K562 (cell line): Measurements from ENCODE around the gene SLC16A2.

ENCODE experiments used
- HDAC8 ChIP-seq: fragments of 450-650 bp; IDR thresholded peaks from 2 replicates; pipeline ENCODE4 v1.6.1; 2016; ENCODE audit warnings: mild to moderate bottlenecking, missing genetic modification characterization, moderate library complexity, missing compliant biosample characterization
- NBN ChIP-seq: fragments of 450-650 bp; IDR thresholded peaks from 2 replicates; pipeline ENCODE4 v1.6.1; 2016; ENCODE audit warnings: low read depth, mild to moderate bottlenecking
- POLR2AphosphoS2 ChIP-seq: IDR thresholded peaks from 2 replicates; pipeline ENCODE4 v1.6.1; 2012; ENCODE audit warnings: low read length, improper control_type of control experiment
- TARDBP ChIP-seq: fragments of 450-650 bp; IDR thresholded peaks from 2 replicates; pipeline ENCODE4 v1.6.1; 2016

- no peak for TF ChIP-seq HDAC8 (tag)
- no peak for TF ChIP-seq POLR2AphosphoS2
- no peak for TF ChIP-seq TARDBP
- TF ChIP-seq NBN, result no peak
These were observed 28.6 kb downstream of the SLC16A2 start for GRCh38 chrX:74449937-74450330.
